K562 (cell line): Measurements from ENCODE around the gene SHOX. TPM values are rescaled to one million over a fixed set of nuclear protein-coding genes. Genes with fewer than 3 reads are reported as not detected.

ENCODE experiments used
- ATAC-seq: fragments of 200-7000 bp; cut with Tn5 transposase; 3 replicates; pipeline ENCODE4 v1.9.1; 2020; ENCODE audit warnings: moderate library complexity
- BruUV-seq: library from RNA; stranded (reverse); fragments of 400-500 nt; replicated peaks from 2 replicates; lab custom pipeline; 2021; lab: Mats Ljungman, UMichigan
- CTCF ChIA-PET: fragments of 300-600 bp; formaldehyde crosslinking; extraction: SDS; loops from one replicate; lab custom pipeline; 2021; ENCODE audit warnings: low intra/inter-chr PET ratio; lab: Yijun Ruan, JAX
- POLR2A ChIA-PET: fragments of 300-600, 350-650 bp; sonication (Branson Sonifier 250); formaldehyde crosslinking; extraction: SDS; loops from one replicate; lab custom pipeline; 2021; ENCODE audit warnings: antibody characterized with exemption, inconsistent platforms; lab: Yijun Ruan, JAX
- DNase-seq, 4 experiments: peaks; one replicate each; pipeline versions ENCODE4 v3.0.0 to v3.0.0-alpha.2; 2011 to 2018; ENCODE audit warnings: low spot score in 3 of 4, mixed read lengths in 3 of 4; ENCODE audit errors: extremely low read depth in 1 of 4
- FAIRE-seq: peaks from 2 replicates; lab custom pipeline; 2011; peaks lifted over from hg19 to GRCh38; lab: Jason Lieb, UNC
- H2AFZ ChIP-seq: 2 replicates; pipeline ENCODE4 v1.6.0; 2011; ENCODE audit warnings: low read depth, low read length, control low read depth, inconsistent platforms
- H3K27ac ChIP-seq: fragments of 200-600 bp; 3 replicates; pipeline ENCODE4 v1.8.0; 2011; ENCODE audit warnings: low read depth, mild to moderate bottlenecking, control low read depth, inconsistent platforms, low read length, moderate library complexity, mixed read lengths; ENCODE audit errors: extremely low read depth
- H3K27me3 ChIP-seq, 2 experiments: fragments of 300-600 bp in 1 of 2; 2 replicates in 1 of 2; 3 replicates in 1 of 2; pipeline versions ENCODE4 v1.6.0 to v1.8.0; 2011; ENCODE audit warnings: inconsistent platforms in 2 of 2, low read length in 2 of 2, mild to moderate bottlenecking in 1 of 2, mixed read lengths in 1 of 2, moderate library complexity in 1 of 2; ENCODE audit not compliant: control insufficient read depth in 2 of 2, insufficient read depth in 2 of 2
- H3K36me3 ChIP-seq: fragments of 300-600 bp; 3 replicates; pipeline ENCODE4 v1.8.0; 2011; ENCODE audit warnings: mild to moderate bottlenecking, low read length, inconsistent platforms; ENCODE audit not compliant: control insufficient read depth, insufficient read depth
- H3K4me1 ChIP-seq, 2 experiments: fragments of 200-600 bp in 1 of 2; replicated peaks in 1 of 2; 2 replicates in 1 of 2; 3 replicates in 1 of 2; pipeline versions ENCODE4 v1.5.1 to v1.8.0; 2011; ENCODE audit warnings: inconsistent platforms in 2 of 2, low read length in 2 of 2, mild to moderate bottlenecking in 1 of 2, mixed read lengths in 1 of 2, moderate library complexity in 1 of 2; ENCODE audit not compliant: control insufficient read depth in 2 of 2, insufficient read depth in 2 of 2
- H3K4me2 ChIP-seq: 2 replicates; pipeline ENCODE4 v1.6.1; 2011; ENCODE audit warnings: low read length, control low read depth, inconsistent platforms, mixed read lengths; ENCODE audit not compliant: insufficient read depth
- H3K4me3 ChIP-seq: fragments of 200-600 bp; sonication (generic), shearing (Covaris generic); 2 replicates; pipeline ENCODE4 v1.5.1; 2016; ENCODE audit warnings: control low read depth, inconsistent platforms
- H3K79me2 ChIP-seq: fragments of 200-600 bp; 3 replicates; pipeline ENCODE4 v1.8.0; 2011; ENCODE audit warnings: low read length, inconsistent platforms; ENCODE audit not compliant: control insufficient read depth, insufficient read depth
- H3K9ac ChIP-seq, 2 experiments: 2 replicates each; pipeline versions ENCODE4 v1.6.0 to v1.6.1; 2011; ENCODE audit warnings: low read depth in 2 of 2, low read length in 2 of 2, control low read depth in 1 of 2, inconsistent platforms in 1 of 2, mild to moderate bottlenecking in 1 of 2, mixed read lengths in 1 of 2; ENCODE audit not compliant: insufficient read depth in 1 of 2
- H3K9me1 ChIP-seq: one replicate; pipeline ENCODE4 v1.6.0; 2011; ENCODE audit warnings: inconsistent platforms, mild to moderate bottlenecking, low read length, moderate library complexity; ENCODE audit not compliant: control insufficient read depth, insufficient read depth
- H3K9me3 ChIP-seq: replicated peaks from 2 replicates; pipeline ENCODE4 v1.5.1; 2011; ENCODE audit warnings: low read depth, low read length, inconsistent platforms; ENCODE audit not compliant: control insufficient read depth, insufficient read depth
- H4K20me1 ChIP-seq: replicated peaks from 2 replicates; pipeline ENCODE4 v1.6.1; 2011; ENCODE audit warnings: low read length, inconsistent platforms, mixed read lengths; ENCODE audit not compliant: control insufficient read depth, insufficient read depth
- CEBPB ChIP-seq: fragments of 450-650 bp; IDR thresholded peaks from 2 replicates; pipeline ENCODE4 v1.6.1; 2016; ENCODE audit warnings: missing genetic modification characterization, missing compliant biosample characterization
- DACH1 ChIP-seq: fragments of 450-650 bp; IDR thresholded peaks from 2 replicates; pipeline ENCODE4 v1.6.1; 2018; ENCODE audit not compliant: partially characterized antibody
- GTF2E2 ChIP-seq: fragments of 200-800 bp; sonication (Bioruptor generic); IDR thresholded peaks from 2 replicates; pipeline ENCODE4 v1.6.1; 2016; ENCODE audit warnings: missing genetic modification characterization, missing compliant biosample characterization
- GTF3C2 ChIP-seq: IDR thresholded peaks from 3 replicates; pipeline ENCODE4 v1.6.1; 2011; ENCODE audit warnings: borderline replicate concordance, mild to moderate bottlenecking, moderate library complexity; ENCODE audit not compliant: insufficient read length; ENCODE audit errors: extremely low read depth
- HLTF ChIP-seq: fragments of 450-650 bp; IDR thresholded peaks from 2 replicates; pipeline ENCODE4 v1.6.1; 2016
- HMGN3 ChIP-seq: IDR thresholded peaks from 2 replicates; pipeline ENCODE4 v1.6.1; 2011; ENCODE audit warnings: borderline replicate concordance, low read depth, mild to moderate bottlenecking, mixed read lengths, low read length; ENCODE audit not compliant: insufficient read length; ENCODE audit errors: extremely low read depth
- ILF3 ChIP-seq: fragments of 450-650 bp; IDR thresholded peaks from 2 replicates; pipeline ENCODE4 v1.6.1; 2018; ENCODE audit warnings: antibody characterized with exemption, mild to moderate bottlenecking, moderate library complexity, borderline replicate concordance
- KAT2B ChIP-seq: IDR thresholded peaks from one replicate; pipeline ENCODE4 v1.6.1; 2012; ENCODE audit warnings: low read depth, mild to moderate bottlenecking, control low read depth, inconsistent platforms, low read length, moderate library complexity
- LEF1 ChIP-seq: fragments of 450-650 bp; IDR thresholded peaks from 2 replicates; pipeline ENCODE4 v1.6.1; 2016; ENCODE audit warnings: mild to moderate bottlenecking
- MEF2A ChIP-seq: IDR thresholded peaks from 2 replicates; pipeline ENCODE4 v1.6.1; 2011; ENCODE audit warnings: low read depth, mild to moderate bottlenecking, low read length, moderate library complexity; ENCODE audit not compliant: control insufficient read depth
- PRDM10 ChIP-seq: fragments of 450-650 bp; IDR thresholded peaks from 2 replicates; pipeline ENCODE4 v1.6.1; 2018; ENCODE audit not compliant: partially characterized antibody
- SRF ChIP-seq, 2 experiments: fragments of 250-450, 450-650 bp in 1 of 2; sonication (Bioruptor Pico) in 1 of 2; sonication (generic) in 1 of 2; formaldehyde crosslinking; IDR thresholded peaks; 2 replicates each; pipeline versions ENCODE4 v1.5.0 to v1.5.1; 2020 to 2022; ENCODE audit warnings: mild to moderate bottlenecking in 1 of 2, missing genetic modification reagents in 1 of 2
- TCF7L2 ChIP-seq: fragments of 150-350 bp; IDR thresholded peaks from 2 replicates; pipeline ENCODE4 v1.6.1; 2016; ENCODE audit warnings: low read depth, mild to moderate bottlenecking, low read length, moderate library complexity
- ZNF253 ChIP-seq: fragments of 250-450 bp; sonication (Bioruptor Pico); conservative IDR thresholded peaks from 2 replicates; pipeline ENCODE4 v1.6.1; 2021; ENCODE audit warnings: mild to moderate bottlenecking
- ZNF324 ChIP-seq: fragments of 250-450 bp; sonication (Bioruptor Pico); IDR thresholded peaks from 2 replicates; pipeline ENCODE4 v1.4.0; 2020; ENCODE audit warnings: mild to moderate bottlenecking
- WGBS: fragments of 100-300 bp; shearing (Covaris generic); methylation state at CpG from one replicate; pipeline ENCODE4 v1.1.6; 2016; ENCODE audit warnings: low coverage, mixed read lengths; ENCODE audit not compliant: insufficient coverage; ENCODE audit errors: missing lambda C conversion rate; 5-methylcytosine and 5-hydroxymethylcytosine counted together
- in situ Hi-C: fragments of 300-500 bp; cut with MboI; formaldehyde crosslinking; loops from 4 replicates; pipeline ENCODE4 v1.15.0; 2018; ENCODE audit warnings: inconsistent platforms, mixed read lengths
- intact Hi-C: fragments of 100-400 bp; cut with micrococcal nuclease; formaldehyde crosslinking; loops from 2 replicates; pipeline ENCODE4 v1.14.2; 2022
- polyA plus RNA-seq, 8 experiments: library from polyadenylated mRNA; depleted of rRNA in 4 of 8; stranded (reverse) in 5 of 8; unstranded in 3 of 8; fragments of >200 nt; fragmentation: Nextera tagmentation in 2 of 8; fragmentation: Illumina TruSeq in 1 of 8; extraction: Ambion mirVana in 2 of 8; extraction: Trizol in 1 of 8; gene quantifications; 2 replicates each; pipeline versions ENCODE4 v1.2.1 to v1.2.3, GENCODE V29; 2011 to 2014; ENCODE audit warnings: inconsistent platforms in 1 of 8, missing spikeins in 1 of 8
- total RNA-seq, 7 experiments: library from RNA; depleted of rRNA in 6 of 7; stranded (reverse); fragments of >200 nt in 6 of 7; fragmentation: Illumina TruSeq in 2 of 7; extraction: Trizol in 2 of 7; gene quantifications; 2 replicates each; pipeline versions ENCODE4 v1.2.1 to v1.2.3, GENCODE V29; 2011 to 2021; ENCODE audit warnings: low replicate concordance in 1 of 7

The SHOX gene
- total and polyA plus RNA-seq, 9 of the 15 experiments (the other 6 are each of a cell fraction or from before 2014, with no cell fraction given) = not detected

- TF ChIP-seq SRF (CRISPR knock-in tag; IDR thresholded peaks at IDR 0.05) = no peak
- TF ChIP-seq GTF3C2 = no peak
- TF ChIP-seq LEF1 = no peak
- no peak for TF ChIP-seq ILF3
Observed at GRCh38 chrX:646228-646495, 15.6 kb downstream of the SHOX start (continued).

GRCh38 chrX:646796-647195 is 16.2 kb downstream of the SHOX start:
- Histone ChIP-seq H3K27me3 (peaks cover 5 to 15% of the 10 kb centered on the region in 2 experiments; a peak in 3 of 5 replicates), H3K9me3 (no peaks in the 10 kb centered on the region), H2AFZ (no peak overlapping the region), H3K27ac (no peak overlapping the region), H3K36me3 (no peaks in the 10 kb centered on the region), H3K9ac (no peak overlapping the region), H3K9me1 (no peaks in the 10 kb centered on the region), H3K4me2 (no peak overlapping the region), H4K20me1 (no peaks in the 10 kb centered on the region), H3K4me3 (no peak overlapping the region), H3K79me2 (no peaks in the 10 kb centered on the region), H3K4me1 (no peaks in the 10 kb centered on the region)
- intact Hi-C loops = no loop called here
- no peak for DNase-seq
- no peak for ATAC-seq
- in situ Hi-C loops = no loop called here
- WGBS = 0% methylated on average over 4 of the region's 9 CpGs
- BruUV-seq = no TSS peak
- POLR2A ChIA-PET = no interaction called here
- CTCF ChIA-PET = no interaction called here
- no peak for FAIRE-seq
- TF ChIP-seq MEF2A (no peak), DACH1 (no peak), HLTF (no peak), PRDM10 (no peak), TCF7L2 (no peak), KAT2B (no peak), ZNF324 (CRISPR knock-in tag) (no peak), GTF2E2 (tag) (no peak), CEBPB (tag) (no peak), ZNF253 (CRISPR knock-in tag) (no peak), HMGN3 (no peak)
